Activated CD8-positive, alpha-beta memory T cell treated with anti-CD3 and anti-CD28 coated beads, Interleukin-2, amount 10 ng/mL, durations not matched to agents 7 days and 5 days (primary cell): Measurements from ENCODE around the gene TSEN34. TPM values are rescaled to one million over a fixed set of nuclear protein-coding genes. Genes with fewer than 3 reads are reported as not detected.
A peak's percentile ranks its signal among the peaks of the same experiment; 100 is the strongest.

ENCODE experiments used
- ATAC-seq: fragments of 150-1000 bp; cut with Tn5 transposase; one replicate; pipeline ENCODE4 v1.10.0; 2021; ENCODE audit warnings: moderate library complexity
- CTCF ChIA-PET: fragments of 350-600 bp; sonication (Branson Sonifier 250); formaldehyde crosslinking; loops from one replicate; lab custom pipeline; 2021; ENCODE audit warnings: antibody characterized with exemption; lab: Charles Lee
- DNase-seq: peaks from one replicate; pipeline ENCODE4 v3.0.0-alpha.2; 2020
- H3K27ac Mint-ChIP-seq: one replicate; pipeline ENCODE4 v1.8.0; 2021; ENCODE audit warnings: mild to moderate bottlenecking, mixed read lengths
- H3K27me3 Mint-ChIP-seq: one replicate; pipeline ENCODE4 v1.8.0; 2021; ENCODE audit warnings: mixed read lengths
- H3K36me3 Mint-ChIP-seq: one replicate; pipeline ENCODE4 v1.8.0; 2021; ENCODE audit warnings: mild to moderate bottlenecking, mixed read lengths
- H3K4me1 Mint-ChIP-seq: one replicate; pipeline ENCODE4 v1.8.0; 2021; ENCODE audit warnings: mixed read lengths
- H3K4me3 Mint-ChIP-seq: one replicate; pipeline ENCODE4 v1.8.0; 2021; ENCODE audit warnings: mild to moderate bottlenecking, moderate library complexity, mixed read lengths
- H3K9me3 Mint-ChIP-seq: one replicate; pipeline ENCODE4 v1.8.0; 2022; ENCODE audit warnings: low read depth, mixed read lengths
- total RNA-seq, 2 experiments: library from RNA; stranded (reverse); gene quantifications; one replicate each; pipeline ENCODE4 v1.2.3, GENCODE V29; 2021

The TSEN34 gene
- total RNA-seq, 2 experiments from 2014 or later: 11.4 to 13.5 TPM

DNA sequence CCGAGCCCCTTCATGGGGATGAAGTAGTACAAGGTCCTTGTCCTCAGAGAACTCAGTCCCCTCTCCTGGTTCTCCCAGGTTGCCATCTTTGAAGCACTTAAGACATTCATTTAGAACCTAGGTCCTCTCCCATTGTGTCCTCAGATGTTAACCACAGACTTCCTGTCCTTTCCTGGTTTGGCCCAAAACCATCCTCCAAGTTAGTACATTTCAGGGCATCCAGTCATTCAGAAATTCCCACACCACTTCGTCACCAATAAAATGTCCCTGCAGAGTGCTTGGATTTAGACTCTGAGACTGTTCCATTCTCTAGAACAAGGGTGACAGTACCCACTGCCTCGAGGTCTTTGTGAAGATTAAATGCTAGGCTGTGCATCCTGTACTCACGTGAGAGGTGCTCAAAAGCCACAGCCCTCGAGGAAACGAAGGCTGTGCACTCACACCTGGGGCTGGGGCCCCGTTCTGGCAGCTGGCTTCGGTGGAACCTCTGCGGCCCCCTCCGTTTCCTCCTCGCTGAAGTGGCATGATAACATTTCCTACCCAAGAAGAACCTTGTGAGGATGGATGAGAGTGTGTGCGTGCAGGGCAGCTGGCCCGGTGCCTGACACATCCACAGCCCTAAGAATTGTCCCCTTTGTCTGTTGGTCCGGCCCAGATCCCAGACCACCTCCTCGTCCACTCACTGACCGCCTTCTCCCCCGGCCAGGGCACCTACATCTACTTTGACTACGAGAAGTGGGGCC, 36.3 kb upstream of the TSEN34 start:
- CTCF ChIA-PET: no interaction called here
- DNase-seq: peak; percentile 68
- no peaks in the 10 kb centered on the region for H3K27me3 Mint-ChIP-seq
- no peak for ATAC-seq
- peaks cover 37% of the 10 kb centered on the region for H3K36me3 Mint-ChIP-seq
- peak overlapping the region; percentile 74 for H3K27ac Mint-ChIP-seq
- no peaks in the 10 kb centered on the region for H3K9me3 Mint-ChIP-seq
- peaks cover 34% of the 10 kb centered on the region for H3K4me1 Mint-ChIP-seq
- H3K4me3 Mint-ChIP-seq: no peak overlapping the region

- peaks cover 43% of the 10 kb centered on the region for H3K4me1 Mint-ChIP-seq
- peaks cover 36% of the 10 kb centered on the region for H3K36me3 Mint-ChIP-seq
- no peak overlapping the region for H3K27ac Mint-ChIP-seq
- H3K9me3 Mint-ChIP-seq: no peaks in the 10 kb centered on the region
- CTCF ChIA-PET: no interaction called here
- H3K27me3 Mint-ChIP-seq: no peaks in the 10 kb centered on the region
- no peak for ATAC-seq
- H3K4me3 Mint-ChIP-seq: no peak overlapping the region
- DNase-seq: no peak
These were observed 35.4 kb upstream of the TSEN34 start for GRCh38 chr19:54155694-54156093.

DNA sequence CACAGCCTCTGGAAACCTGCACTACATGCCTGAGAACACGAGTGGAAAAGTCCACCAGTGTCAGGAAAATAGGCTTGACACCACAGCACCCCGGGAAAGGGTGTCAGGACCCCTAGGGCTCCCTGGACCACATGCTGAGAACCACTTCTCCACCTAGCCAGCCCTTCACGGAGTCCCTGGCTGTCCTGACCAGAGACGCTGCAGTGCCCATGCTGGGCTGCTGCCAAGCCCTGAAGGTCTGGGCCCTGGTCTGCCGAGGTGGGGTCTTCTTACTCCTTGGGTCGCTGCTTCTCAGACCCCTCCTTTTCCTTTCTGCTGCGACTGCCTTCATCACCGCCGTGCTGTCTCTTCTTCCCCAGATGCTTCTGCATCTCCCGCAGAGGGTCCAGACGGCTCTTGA, 34.6 kb upstream of the TSEN34 start:
- CTCF ChIA-PET: no interaction called here
- H3K27me3 Mint-ChIP-seq: no peaks in the 10 kb centered on the region
- no peak overlapping the region for H3K4me3 Mint-ChIP-seq
- peaks cover 30% of the 10 kb centered on the region for H3K36me3 Mint-ChIP-seq
- no peaks in the 10 kb centered on the region for H3K9me3 Mint-ChIP-seq
- no peak for DNase-seq
- ATAC-seq: no peak
- H3K4me1 Mint-ChIP-seq: peaks cover 49% of the 10 kb centered on the region
- no peak overlapping the region for H3K27ac Mint-ChIP-seq

GRCh38 chr19:54156953-54157352, 34.2 kb upstream of the TSEN34 start:
- ATAC-seq: no peak
- Mint-ChIP-seq H3K27me3 (no peaks in the 10 kb centered on the region), H3K4me3 (no peak overlapping the region), H3K9me3 (no peaks in the 10 kb centered on the region), H3K36me3 (peaks cover 27% of the 10 kb centered on the region), H3K4me1 (peaks cover 53% of the 10 kb centered on the region), H3K27ac (no peak overlapping the region)
- no peak for DNase-seq
- CTCF ChIA-PET: interaction anchor here (1.3 kb wide), 1 partner anchor 16 kb away, joined by 3 read pairs; no protein-coding TSS in a partner anchor

DNA sequence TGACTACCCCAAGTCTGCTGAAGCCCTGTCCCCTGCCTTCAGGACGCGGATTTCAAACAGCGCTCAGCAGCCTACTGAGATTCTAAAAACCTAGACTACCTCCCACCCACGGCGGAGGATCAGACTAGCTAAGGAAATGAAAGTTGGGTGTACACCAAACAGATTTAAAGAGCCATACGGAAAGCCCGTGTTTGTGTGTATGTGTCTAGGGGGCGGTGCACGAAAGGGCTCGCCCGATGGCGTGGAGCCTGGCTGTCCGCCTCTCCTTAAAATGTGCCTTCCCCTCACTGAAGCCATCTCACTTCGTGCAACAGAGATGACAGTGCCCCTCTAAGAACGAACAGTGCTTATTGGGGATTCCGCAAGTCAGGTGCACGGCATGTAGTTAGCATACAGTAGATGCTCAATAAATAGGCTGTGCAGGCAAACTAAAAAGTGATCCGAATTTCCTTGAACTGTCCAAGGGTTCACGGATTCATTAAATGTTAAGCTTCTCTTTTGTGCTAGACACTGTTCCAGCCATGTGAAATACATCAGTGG, 32.2 kb upstream of the TSEN34 start:
- Mint-ChIP-seq H3K27ac (peak overlapping the region; percentile 98), H3K9me3 (no peaks in the 10 kb centered on the region), H3K4me3 (peak overlapping the region; percentile 95), H3K27me3 (no peaks in the 10 kb centered on the region), H3K4me1 (peaks cover 64% of the 10 kb centered on the region), H3K36me3 (peaks cover 21% of the 10 kb centered on the region)
- CTCF ChIA-PET: interaction anchor here (0.6 to 3.1 kb wide), 12 partner anchors 9 to 327 kb away, joined by 3 to 17 read pairs (median 4); partner anchors contain the start of genes CNOT3, MBOAT7, PRPF31 and RPS9
- DNase-seq (peak; percentile 58), ATAC-seq (no peak)

GRCh38 chr19:54159352-54160181, 31.5 kb upstream of the TSEN34 start, which contains the start of gene LENG1:
TSS of gene LENG1 (minus strand) at chr19:54159721. CDS start at chr19:54159695, 26 bp downstream.
- H3K27me3 Mint-ChIP-seq: peaks cover 4% of the 10 kb centered on the region
- peak within 1 kb of the TSS; percentile 98 for H3K27ac Mint-ChIP-seq
- DNase-seq (peak; percentile 100), ATAC-seq (peak; percentile 89)
- peaks cover 15% of the 10 kb centered on the region for H3K36me3 Mint-ChIP-seq
- H3K4me1 Mint-ChIP-seq: peaks cover 64% of the 10 kb centered on the region
- no peaks in the 10 kb centered on the region for H3K9me3 Mint-ChIP-seq
- CTCF ChIA-PET: interaction anchor here (0.5 to 3.1 kb wide), 14 partner anchors 8 to 326 kb away, joined by 3 to 17 read pairs (median 3); partner anchors contain the start of genes CNOT3, LENG9, MBOAT7 and PRPF31
- peak within 1 kb of the TSS; percentile 95 for H3K4me3 Mint-ChIP-seq

DNA sequence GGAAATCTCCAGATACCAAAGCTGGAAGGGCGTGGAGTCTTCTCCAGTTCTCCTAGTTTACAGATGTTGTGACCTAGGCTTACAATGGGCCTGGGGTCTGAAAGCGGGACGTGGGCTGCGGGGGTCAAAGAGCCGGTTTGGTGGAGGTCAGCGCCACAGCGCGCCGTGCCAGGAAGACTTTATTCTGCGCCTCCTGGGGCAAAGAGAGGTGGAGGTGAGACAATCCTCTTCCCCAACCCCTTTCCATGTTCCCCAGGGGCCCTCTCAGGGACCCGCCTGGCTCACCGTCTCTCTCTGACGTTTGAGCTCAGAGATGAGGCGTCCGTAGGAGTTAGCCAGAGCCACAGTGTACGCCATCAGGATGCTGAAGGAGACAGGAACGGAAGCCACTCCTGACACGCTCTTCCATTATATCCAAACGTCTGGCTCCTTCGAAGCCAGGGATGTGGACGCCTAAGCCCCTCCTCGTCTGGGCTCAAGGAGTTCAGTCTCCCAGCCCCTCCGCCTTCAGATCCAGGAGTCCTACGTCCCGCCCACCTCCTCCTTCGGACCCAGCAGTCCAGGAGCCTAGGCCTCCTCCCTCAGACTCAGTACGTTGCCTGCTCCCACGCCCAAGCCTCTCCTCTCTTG, 30.8 kb upstream of the TSEN34 start:
- peak overlapping the region; percentile 98 for H3K27ac Mint-ChIP-seq
- H3K4me1 Mint-ChIP-seq: peaks cover 60% of the 10 kb centered on the region
- ATAC-seq (peak; percentile 0), DNase-seq (peak; percentile 50)
- peaks cover 5% of the 10 kb centered on the region for H3K27me3 Mint-ChIP-seq
- no peaks in the 10 kb centered on the region for H3K9me3 Mint-ChIP-seq
- peaks cover 10% of the 10 kb centered on the region for H3K36me3 Mint-ChIP-seq
- CTCF ChIA-PET: interaction anchor here (0.5 to 3.1 kb wide), 10 partner anchors 10 to 303 kb away, joined by 3 to 17 read pairs (median 3); partner anchors contain the start of genes CNOT3, LENG9, MBOAT7 and PRPF31
- peak overlapping the region; percentile 95 for H3K4me3 Mint-ChIP-seq

- Mint-ChIP-seq H3K27ac (peak overlapping the region; percentile 98), H3K4me3 (peak overlapping the region; percentile 95), H3K36me3 (peaks cover 8% of the 10 kb centered on the region), H3K27me3 (peaks cover 8% of the 10 kb centered on the region), H3K9me3 (no peaks in the 10 kb centered on the region), H3K4me1 (peaks cover 60% of the 10 kb centered on the region)
- CTCF ChIA-PET: interaction anchor here (0.6 to 3.1 kb wide), 3 partner anchors 23 to 105 kb away, joined by 3 to 17 read pairs (median 13); partner anchors contain the start of genes CNOT3 and MBOAT7
- ATAC-seq (no peak), DNase-seq (no peak)
These were observed 30.3 kb upstream of the TSEN34 start for GRCh38 chr19:54160854-54161253.

- peak overlapping the region; percentile 82 for H3K4me3 Mint-ChIP-seq
- DNase-seq (peak; percentile 87), ATAC-seq (peak; percentile 10)
- H3K27me3 Mint-ChIP-seq: peaks cover 8% of the 10 kb centered on the region
- CTCF ChIA-PET: no interaction called here
- H3K9me3 Mint-ChIP-seq: no peaks in the 10 kb centered on the region
- H3K4me1 Mint-ChIP-seq: peaks cover 57% of the 10 kb centered on the region
- peak overlapping the region; percentile 64 for H3K27ac Mint-ChIP-seq
- peaks cover 2% of the 10 kb centered on the region for H3K36me3 Mint-ChIP-seq
These were observed 28.8 kb upstream of the TSEN34 start for GRCh38 chr19:54162241-54162805.

DNA sequence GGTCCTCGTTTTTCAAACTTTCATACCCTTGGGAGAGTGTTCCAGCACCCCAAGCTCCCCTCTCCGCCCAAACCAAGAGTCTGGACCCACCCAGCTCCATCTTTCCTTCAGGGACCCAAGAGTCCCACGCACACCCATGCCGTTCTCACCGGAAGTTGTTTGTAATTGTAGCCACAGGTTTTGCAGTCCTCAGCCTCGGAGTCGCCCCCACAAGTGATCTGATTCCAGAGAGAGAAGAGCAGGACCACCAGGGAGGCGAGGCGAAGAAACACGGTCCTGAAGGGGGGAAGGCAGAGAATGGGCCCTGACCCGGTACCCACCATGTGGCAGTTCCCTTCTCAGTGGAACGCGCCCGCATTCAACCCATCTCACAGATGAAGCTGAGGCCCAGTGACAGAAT, 28.2 kb upstream of the TSEN34 start:
- H3K27ac Mint-ChIP-seq: peak overlapping the region; percentile 14
- DNase-seq (no peak), ATAC-seq (no peak)
- no peaks in the 10 kb centered on the region for H3K9me3 Mint-ChIP-seq
- peaks cover 2% of the 10 kb centered on the region for H3K36me3 Mint-ChIP-seq
- H3K4me3 Mint-ChIP-seq: peak overlapping the region; percentile 82
- H3K27me3 Mint-ChIP-seq: peaks cover 8% of the 10 kb centered on the region
- CTCF ChIA-PET: no interaction called here
- peaks cover 54% of the 10 kb centered on the region for H3K4me1 Mint-ChIP-seq

- Mint-ChIP-seq H3K9me3 (no peaks in the 10 kb centered on the region), H3K27ac (no peak overlapping the region), H3K27me3 (peaks cover 8% of the 10 kb centered on the region), H3K36me3 (no peaks in the 10 kb centered on the region), H3K4me3 (peak overlapping the region; percentile 58), H3K4me1 (peaks cover 42% of the 10 kb centered on the region)
- DNase-seq (peak; percentile 85), ATAC-seq (no peak)
- CTCF ChIA-PET: interaction anchor here (0.5 to 1.2 kb wide), 3 partner anchors 25 to 68 kb away, joined by 3 to 5 read pairs (median 3); partner anchors contain the start of gene MBOAT7
These were observed 26.6 kb upstream of the TSEN34 start for GRCh38 chr19:54164369-54165068.

- CTCF ChIA-PET: no interaction called here
- H3K4me1 Mint-ChIP-seq: peaks cover 37% of the 10 kb centered on the region
These were observed 25.9 kb upstream of the TSEN34 start for GRCh38 chr19:54165222-54165621.

More at GRCh38 chr19:54165222-54165621, 25.9 kb upstream of the TSEN34 start:
- H3K4me3 Mint-ChIP-seq: no peak overlapping the region
- no peaks in the 10 kb centered on the region for H3K36me3 Mint-ChIP-seq
- ATAC-seq (no peak), DNase-seq (no peak)
- no peaks in the 10 kb centered on the region for H3K9me3 Mint-ChIP-seq
- H3K27me3 Mint-ChIP-seq: peaks cover 8% of the 10 kb centered on the region
- no peak overlapping the region for H3K27ac Mint-ChIP-seq
